ENCODE results near the gene TNFRSF6B. TPM values are rescaled to one million over a fixed set of nuclear protein-coding genes. Genes with fewer than 3 reads are reported as not detected.

Gene TNFRSF6B
- total RNA-seq, 1 donor from 2014 or later = not detected

DNA sequence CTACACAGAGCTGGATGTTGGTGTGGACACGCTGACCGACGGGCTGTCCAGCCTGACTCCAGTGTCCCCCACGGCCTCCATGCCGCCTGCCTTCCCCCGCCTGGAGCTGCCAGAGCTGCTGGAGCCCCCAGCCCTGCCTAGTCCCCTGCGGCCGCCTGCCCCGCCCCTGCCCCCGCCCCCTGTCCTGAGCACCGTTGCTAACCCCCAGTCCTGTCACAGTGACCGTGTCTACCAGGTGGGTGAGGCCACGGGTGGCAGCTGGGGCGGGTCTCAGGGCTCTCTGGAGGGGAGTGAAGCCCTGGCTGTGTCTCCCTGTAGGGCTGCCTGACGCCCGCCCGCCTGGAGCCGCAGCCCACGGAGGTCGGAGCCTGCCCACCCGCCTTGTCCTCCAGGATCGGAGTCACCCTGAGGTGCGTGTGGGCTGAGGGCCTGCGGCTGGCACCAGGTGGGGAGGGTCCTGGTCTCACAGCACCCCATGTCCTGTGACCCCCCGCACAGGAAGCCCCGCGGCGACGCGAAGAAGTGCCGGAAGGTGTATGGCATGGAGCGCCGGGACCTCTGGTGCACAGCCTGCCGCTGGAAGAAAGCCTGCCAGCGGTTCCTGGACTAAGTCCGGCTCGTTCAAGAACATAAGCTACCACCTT is 46.1 kb downstream of the TNFRSF6B start:
- TF ChIP-seq, protein P1, sequence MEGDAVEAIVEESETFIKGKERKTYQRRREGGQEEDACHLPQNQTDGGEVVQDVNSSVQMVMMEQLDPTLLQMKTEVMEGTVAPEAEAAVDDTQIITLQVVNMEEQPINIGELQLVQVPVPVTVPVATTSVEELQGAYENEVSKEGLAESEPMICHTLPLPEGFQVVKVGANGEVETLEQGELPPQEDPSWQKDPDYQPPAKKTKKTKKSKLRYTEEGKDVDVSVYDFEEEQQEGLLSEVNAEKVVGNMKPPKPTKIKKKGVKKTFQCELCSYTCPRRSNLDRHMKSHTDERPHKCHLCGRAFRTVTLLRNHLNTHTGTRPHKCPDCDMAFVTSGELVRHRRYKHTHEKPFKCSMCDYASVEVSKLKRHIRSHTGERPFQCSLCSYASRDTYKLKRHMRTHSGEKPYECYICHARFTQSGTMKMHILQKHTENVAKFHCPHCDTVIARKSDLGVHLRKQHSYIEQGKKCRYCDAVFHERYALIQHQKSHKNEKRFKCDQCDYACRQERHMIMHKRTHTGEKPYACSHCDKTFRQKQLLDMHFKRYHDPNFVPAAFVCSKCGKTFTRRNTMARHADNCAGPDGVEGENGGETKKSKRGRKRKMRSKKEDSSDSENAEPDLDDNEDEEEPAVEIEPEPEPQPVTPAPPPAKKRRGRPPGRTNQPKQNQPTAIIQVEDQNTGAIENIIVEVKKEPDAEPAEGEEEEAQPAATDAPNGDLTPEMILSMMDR (IDR thresholded peaks at IDR 0.05) = no peak
- no peaks in the 10 kb centered on the region for H3K27me3 Mint-ChIP-seq
- no peaks in the 10 kb centered on the region for H3K9me3 Mint-ChIP-seq
- ChIA-PET CTCF (no interaction called here), POLR2A (interaction anchor here (0.7 to 2.7 kb wide), 3 partner anchors 14 to 205 kb away, joined by 3 to 10 read pairs (median 4); partner anchors contain the start of genes ARFRP1 and ZGPAT)
- no peak overlapping the region for H3K27ac Mint-ChIP-seq
- ATAC-seq (ENCODE audit: low read depth) (no peak), DNase-seq (no peak)
- intact Hi-C loops (cut with micrococcal nuclease) = no loop called here
- H3K4me3 Mint-ChIP-seq = no peak overlapping the region
- H3K4me1 Mint-ChIP-seq = peaks cover 8% of the 10 kb centered on the region
- peaks cover 1% of the 10 kb centered on the region for H3K36me3 Mint-ChIP-seq (ENCODE audit: low read depth)

DNA sequence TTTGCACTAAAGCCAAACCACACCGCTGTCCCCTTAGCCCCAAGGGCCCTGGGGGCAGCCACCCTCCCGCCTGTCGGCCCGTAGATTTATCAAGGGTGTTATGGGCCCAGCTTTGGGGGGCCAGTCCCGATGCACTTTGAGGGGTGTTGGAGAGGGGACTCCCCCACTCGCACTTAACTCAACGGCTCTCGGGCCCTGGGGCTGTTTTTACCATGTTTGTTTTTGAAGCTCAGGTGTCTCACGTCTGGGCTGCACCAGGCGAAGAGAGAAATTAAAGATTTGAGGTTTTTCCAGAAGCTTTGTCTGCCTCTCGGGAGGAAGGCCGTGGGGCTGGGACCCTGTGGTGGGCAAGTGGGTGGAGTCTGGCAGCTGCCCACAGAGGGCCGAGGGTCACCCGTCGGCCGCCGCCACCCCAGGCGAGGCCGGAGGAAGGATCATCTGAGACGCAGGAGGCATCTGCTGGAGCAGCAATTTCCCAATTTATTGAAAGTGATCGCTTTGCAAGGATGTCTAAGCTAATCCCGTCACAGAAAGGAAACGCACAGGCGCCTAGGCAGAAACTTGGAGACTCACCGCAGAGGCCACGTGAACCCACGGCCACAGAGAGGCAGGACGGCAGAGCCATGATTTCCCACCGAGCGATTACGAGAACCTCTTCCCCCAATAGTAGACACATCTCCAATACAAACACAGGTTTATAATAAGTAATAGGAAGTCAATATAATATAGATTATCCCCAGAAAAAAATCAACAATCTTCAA is 46.9 kb downstream of the TNFRSF6B start:
- DNase-seq (no peak), ATAC-seq (ENCODE audit: low read depth) (no peak)
- Mint-ChIP-seq H3K36me3 (ENCODE audit: low read depth) (peaks cover 1% of the 10 kb centered on the region), H3K4me3 (no peak overlapping the region), H3K9me3 (no peaks in the 10 kb centered on the region), H3K27ac (no peak overlapping the region), H3K4me1 (peaks cover 6% of the 10 kb centered on the region), H3K27me3 (no peaks in the 10 kb centered on the region)
- TF ChIP-seq, protein P1 (IDR thresholded peaks at IDR 0.05) = no peak
- CTCF ChIA-PET = no interaction called here
- intact Hi-C loops (cut with micrococcal nuclease) = no loop called here
- POLR2A ChIA-PET = interaction anchor here (1.5 to 2.7 kb wide), 2 partner anchors 15 to 36 kb away, joined by 4 to 10 read pairs; partner anchors contain the start of genes ARFRP1 and ZGPAT

GRCh38 chr20:63744158-63744557 is 47.7 kb downstream of the TNFRSF6B start:
- DNase-seq = no peak
- TF ChIP-seq, protein P1 (IDR thresholded peaks at IDR 0.05) = no peak
- no peak overlapping the region for H3K4me3 Mint-ChIP-seq
- H3K9me3 Mint-ChIP-seq = no peaks in the 10 kb centered on the region
- H3K27ac Mint-ChIP-seq = no peak overlapping the region
- CTCF ChIA-PET = no interaction called here
- POLR2A ChIA-PET = interaction anchor here (0.6 to 2.7 kb wide), 2 partner anchors 37 to 170 kb away, joined by 3 to 10 read pairs; partner anchors contain the start of genes ARFRP1, HELZ2 and ZGPAT
- no peaks in the 10 kb centered on the region for H3K27me3 Mint-ChIP-seq
- peaks cover 1% of the 10 kb centered on the region for H3K36me3 Mint-ChIP-seq (ENCODE audit: low read depth)
- no peak for ATAC-seq (ENCODE audit: low read depth)
- intact Hi-C loops (cut with micrococcal nuclease) = no loop called here
- peaks cover 1% of the 10 kb centered on the region for H3K4me1 Mint-ChIP-seq

GRCh38 chr20:63744574-63745423 is 48.3 kb downstream of the TNFRSF6B start:
- POLR2A ChIA-PET = interaction anchor here (0.6 to 2.7 kb wide), 2 partner anchors 38 to 171 kb away, joined by 3 to 10 read pairs; partner anchors contain the start of genes ARFRP1, HELZ2 and ZGPAT
- TF ChIP-seq, protein P1 (IDR thresholded peaks at IDR 0.05) = no peak
- CTCF ChIA-PET = no interaction called here
- H3K9me3 Mint-ChIP-seq = no peaks in the 10 kb centered on the region
- H3K36me3 Mint-ChIP-seq (ENCODE audit: low read depth) = peaks cover 1% of the 10 kb centered on the region
- no peaks in the 10 kb centered on the region for H3K27me3 Mint-ChIP-seq
- peaks cover 1% of the 10 kb centered on the region for H3K4me1 Mint-ChIP-seq
- DNase-seq (no peak), ATAC-seq (ENCODE audit: low read depth) (no peak)
- intact Hi-C loops (cut with micrococcal nuclease) = no loop called here
- no peak overlapping the region for H3K27ac Mint-ChIP-seq
- H3K4me3 Mint-ChIP-seq = no peak overlapping the region

Data from activated B cell treated with CpG ODN at 0.5 μM for 24 hours (primary cell).